ENCODE data around the gene DNAJC4. TPM values are rescaled to one million over a fixed set of nuclear protein-coding genes. Genes with fewer than 3 reads are reported as not detected.
A peak's percentile ranks its signal among the peaks of the same experiment; 100 is the strongest.

Gene DNAJC4
- total and polyA plus RNA-seq, 9 of the 15 experiments (the other 6 are each of a cell fraction or from before 2014, with no cell fraction given): 4.0 to 32.6 (median 19.9) TPM

- Histone ChIP-seq H4K20me1 (replicated peaks; ENCODE audit: control insufficient read depth, insufficient read depth, low read length) (no peaks in the 10 kb centered on the region; the same call in 1 of the 2 replicates), H3K4me2 (ENCODE audit: insufficient read depth, low read length) (no peak overlapping the region), H3K9ac (ENCODE audit: insufficient read depth in 1 of 2, low read depth in 2 of 2, low read length in 2 of 2) (peak overlapping the region in 1 of 2 experiments; percentile 49; a peak in 1 of 4 replicates), H3K4me3 (no peak overlapping the region), H2AFZ (ENCODE audit: low read depth, low read length) (no peak overlapping the region), H3K9me1 (ENCODE audit: control insufficient read depth, insufficient read depth, low read length) (peaks cover 8% of the 10 kb centered on the region), H3K79me2 (ENCODE audit: control insufficient read depth, insufficient read depth, low read length) (peaks cover 40% of the 10 kb centered on the region), H3K4me1 (replicated peaks in 1 of 2; ENCODE audit: control insufficient read depth in 2 of 2, insufficient read depth in 2 of 2, low read length in 2 of 2) (peaks cover 36 to 60% of the 10 kb centered on the region in 2 experiments), H3K27ac (ENCODE audit: extremely low read depth, low read depth, low read length) (peak overlapping the region; percentile 29; the same call in 2 of the 3 replicates), H3K36me3 (ENCODE audit: control insufficient read depth, insufficient read depth, low read length) (peaks cover 89% of the 10 kb centered on the region), H3K27me3 (ENCODE audit: control insufficient read depth in 2 of 2, insufficient read depth in 2 of 2, low read length in 2 of 2) (no peaks in the 10 kb centered on the region), H3K9me3 (replicated peaks; ENCODE audit: control insufficient read depth, insufficient read depth, low read depth, low read length) (no peaks in the 10 kb centered on the region)
- ATAC-seq: peak; percentile 63
- in situ Hi-C loops (cut with MboI) (no loop called here), intact Hi-C loops (cut with micrococcal nuclease) (loop anchor here (1.0 kb wide), 2 partner anchors 66 to 100 kb away; no protein-coding TSS in a partner anchor)
- FAIRE-seq: peak; percentile 97
- POLR2A ChIA-PET: interaction anchor here (0.6 to 8.2 kb wide), 9 partner anchors 14 to 152 kb away, joined by 3 to 77 read pairs (median 6); partner anchors contain the start of genes CATSPERZ, ESRRA, NUDT22 and TRPT1
- BruUV-seq (replicated peaks): no TSS peak
- CTCF ChIA-PET (ENCODE audit: low intra/inter-chr PET ratio): interaction anchor here (0.7 to 2.6 kb wide), 5 partner anchors 65 to 164 kb away, joined by 4 to 11 read pairs (median 9); no protein-coding TSS in a partner anchor
- 21% methylated on average over 7 of the region's 7 CpGs for WGBS (ENCODE audit: insufficient coverage, low coverage, missing lambda C conversion rate)
- peak; percentile 79 to 96 (median 86) for DNase-seq (ENCODE audit: extremely low read depth in 1 of 4, low spot score in 3 of 4)
- TF ChIP-seq ZEB2 (IDR thresholded peaks at IDR 0.05) (no peak), ZBTB33 (CRISPR knock-in tag; IDR thresholded peaks at IDR 0.05) (peak; percentile 69; the same call in 1 of the 2 replicates), HCFC1 (IDR thresholded peaks at IDR 0.05; ENCODE audit: low read depth, low read length) (peak; percentile 36; the same call in 1 of the 2 replicates), NELFE (IDR thresholded peaks at IDR 0.05; ENCODE audit: insufficient read depth, insufficient read length) (no peak), SP1 (CRISPR knock-in tag; IDR thresholded peaks at IDR 0.05) (peak; percentile 62), NFATC3 (IDR thresholded peaks at IDR 0.05) (no peak), HMGXB4 (CRISPR knock-in tag; IDR thresholded peaks at IDR 0.05) (no peak), U2AF2 (optimal IDR thresholded peaks at IDR 0.05; ENCODE audit: low read depth, low read length) (no peak), ZNF239 (CRISPR knock-in tag; IDR thresholded peaks at IDR 0.05) (no peak), TCF7L2 (IDR thresholded peaks at IDR 0.05; ENCODE audit: low read depth, low read length) (no peak), ZNF133 (CRISPR knock-in tag; IDR thresholded peaks at IDR 0.05) (no peak), ARNT (IDR thresholded peaks at IDR 0.05) (peak in 1 of 2 experiments; percentile 61; a peak in 1 of 4 replicates), CXXC5 (CRISPR knock-in tag; IDR thresholded peaks at IDR 0.05) (no peak), CREBBP (IDR thresholded peaks at IDR 0.05; ENCODE audit: low read depth, low read length) (no peak), GATA2 (CRISPR knock-in tag; IDR thresholded peaks at IDR 0.05) (no peak), PATZ1 (CRISPR knock-in tag; IDR thresholded peaks at IDR 0.05; ENCODE audit: borderline replicate concordance) (no peak), HSF4 (CRISPR knock-in tag; IDR thresholded peaks at IDR 0.05; ENCODE audit: borderline replicate concordance) (no peak), NFYB (IDR thresholded peaks at IDR 0.05; ENCODE audit: extremely low read depth, insufficient read length) (no peak)
These were observed 25.8 kb upstream of the DNAJC4 start for GRCh38 chr11:64204464-64204989.
